GM12801 (cell line): Measurements from ENCODE around the gene LIN7A.

Experiments used
- CTCF ChIP-seq: IDR thresholded peaks from one replicate; pipeline ENCODE4 v1.5.1; 2011; ENCODE audit warnings: control low read depth; ENCODE audit not compliant: insufficient read length; ENCODE audit errors: extremely low read depth

Gene LIN7A

GRCh38 chr12:80895240-80895639 is 42.5 kb downstream of the LIN7A start:
- TF ChIP-seq CTCF: no peak

GRCh38 chr12:80894179-80894578 is 43.6 kb downstream of the LIN7A start:
- no peak for TF ChIP-seq CTCF

- no peak for TF ChIP-seq CTCF
Observed at GRCh38 chr12:80892597-80893445, 44.9 kb downstream of the LIN7A start.

- no peak for TF ChIP-seq CTCF
Observed at GRCh38 chr12:80884651-80885050, 53.1 kb downstream of the LIN7A start.

- no peak for TF ChIP-seq CTCF
Observed at GRCh38 chr12:80881106-80881505, 56.6 kb downstream of the LIN7A start.

- no peak for TF ChIP-seq CTCF
Observed at GRCh38 chr12:80877721-80878265, 59.9 kb downstream of the LIN7A start.

- TF ChIP-seq CTCF: no peak
Observed at GRCh38 chr12:80872053-80872452, 65.7 kb downstream of the LIN7A start.
